Stimulated activated naive CD8-positive, alpha-beta T cell treated with anti-CD3 and anti-CD28 coated beads, Interleukin-15, Interleukin-2, amounts not matched to agents 100 ng/mL and 50 ng/mL, for 24 hours (primary cell): Measurements from ENCODE around the gene MAP3K12.

ENCODE experiments used
- H3K27ac Mint-ChIP-seq: one replicate; pipeline ENCODE4 v1.8.0; 2021; ENCODE audit warnings: mild to moderate bottlenecking, mixed read lengths
- H3K27me3 Mint-ChIP-seq: one replicate; pipeline ENCODE4 v1.8.0; 2021; ENCODE audit warnings: mixed read lengths
- H3K36me3 Mint-ChIP-seq: one replicate; pipeline ENCODE4 v1.8.0; 2021; ENCODE audit warnings: low read depth, mixed read lengths
- H3K4me1 Mint-ChIP-seq: one replicate; pipeline ENCODE4 v1.8.0; 2021; ENCODE audit warnings: low read depth, mixed read lengths
- H3K4me3 Mint-ChIP-seq: one replicate; pipeline ENCODE4 v1.8.0; 2021; ENCODE audit warnings: mild to moderate bottlenecking, mixed read lengths
- H3K9me3 Mint-ChIP-seq: one replicate; pipeline ENCODE4 v1.8.0; 2021; ENCODE audit warnings: mixed read lengths

Gene MAP3K12

DNA sequence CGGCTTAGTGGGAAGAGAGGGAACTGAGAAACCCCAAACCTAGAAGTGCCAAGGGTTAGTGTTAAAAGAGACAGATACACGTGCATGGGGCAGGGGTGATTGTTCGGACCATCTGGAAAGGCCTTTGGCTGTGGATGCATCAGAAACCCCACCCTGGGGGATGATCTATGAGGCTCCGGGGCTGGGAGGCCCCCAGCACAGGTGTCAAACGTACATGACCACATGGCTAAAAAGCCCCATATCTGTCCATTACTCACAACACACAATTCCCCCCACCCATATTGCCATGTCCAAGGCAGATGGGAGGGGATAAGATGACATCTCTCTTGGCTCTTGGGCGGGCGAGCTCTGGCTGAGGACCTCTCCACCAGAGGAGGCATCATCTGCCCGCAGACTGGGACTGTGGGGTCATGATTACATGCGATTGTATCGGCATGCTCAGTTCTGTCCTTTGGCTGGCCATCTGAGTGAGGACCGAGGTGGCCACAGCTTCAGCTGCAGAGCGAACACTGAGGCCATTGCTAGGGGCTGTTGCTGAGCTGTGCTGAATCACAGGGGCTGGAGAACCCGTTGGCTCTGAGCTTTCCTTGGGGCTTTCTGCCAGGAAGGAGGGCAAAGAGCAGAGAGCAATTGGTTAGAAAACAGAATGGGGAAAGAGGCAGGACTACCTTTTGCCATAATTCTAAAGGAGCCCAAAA is 17.6 kb upstream of the MAP3K12 start:
- Mint-ChIP-seq H3K9me3 (no peaks in the 10 kb centered on the region), H3K27ac (no peak overlapping the region), H3K27me3 (no peaks in the 10 kb centered on the region), H3K36me3 (peaks cover 39% of the 10 kb centered on the region), H3K4me3 (no peak overlapping the region), H3K4me1 (no peaks in the 10 kb centered on the region)

DNA sequence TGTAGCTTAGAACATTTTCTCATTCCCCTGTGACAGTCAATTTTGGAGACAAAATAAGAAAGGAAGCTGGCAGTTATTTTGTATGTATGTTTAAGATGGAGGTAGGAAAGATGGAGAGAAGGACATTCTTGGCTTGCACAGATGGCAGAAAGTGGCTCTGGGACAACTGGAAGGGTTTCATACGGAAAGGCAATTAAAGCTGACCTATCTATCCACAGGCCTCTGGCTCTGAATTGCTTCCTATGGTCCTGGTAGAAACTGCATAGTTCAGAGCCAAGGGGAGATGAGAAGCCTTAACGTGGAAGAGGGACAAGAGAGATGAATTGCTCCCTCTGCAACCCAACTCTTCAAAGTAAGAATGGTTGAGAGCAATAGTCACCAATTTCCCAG is 16.0 kb upstream of the MAP3K12 start:
- Mint-ChIP-seq H3K36me3 (peaks cover 26% of the 10 kb centered on the region), H3K4me1 (no peaks in the 10 kb centered on the region), H3K27ac (no peak overlapping the region), H3K4me3 (no peak overlapping the region), H3K9me3 (no peaks in the 10 kb centered on the region), H3K27me3 (no peaks in the 10 kb centered on the region)

DNA sequence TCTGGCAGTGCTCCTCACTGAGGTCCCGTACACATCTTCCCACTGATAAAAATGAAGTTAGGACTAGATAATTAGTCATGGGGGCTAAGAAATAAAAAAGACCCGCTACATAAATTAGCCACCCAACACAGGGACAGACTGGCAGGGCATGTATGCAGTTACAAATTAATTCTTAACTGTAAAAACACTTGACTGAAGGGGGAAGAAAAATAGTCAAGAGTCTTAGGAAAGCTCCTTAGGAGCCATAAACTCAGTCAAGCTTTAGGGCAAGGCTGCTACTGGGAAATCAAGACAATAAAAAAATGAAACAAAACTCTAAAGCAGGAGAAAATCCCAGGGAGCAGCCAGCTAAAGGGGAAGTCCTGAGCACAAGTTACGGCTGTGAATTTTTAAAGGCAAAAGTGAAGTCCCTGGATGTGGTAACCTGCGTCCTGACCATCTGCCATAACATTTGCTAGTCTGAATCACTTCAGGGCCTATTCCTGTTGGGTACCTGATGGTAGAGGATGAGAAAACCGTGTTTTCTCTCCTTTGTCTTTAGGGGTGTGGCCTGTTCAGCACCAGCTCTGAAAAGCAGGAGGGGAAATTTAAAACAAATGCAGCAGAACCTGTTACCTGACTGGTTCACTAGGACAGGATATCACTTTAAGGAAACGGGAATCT is 15.5 kb upstream of the MAP3K12 start:
- H3K27me3 Mint-ChIP-seq = no peaks in the 10 kb centered on the region
- H3K9me3 Mint-ChIP-seq = no peaks in the 10 kb centered on the region
- no peak overlapping the region for H3K27ac Mint-ChIP-seq
- no peaks in the 10 kb centered on the region for H3K4me1 Mint-ChIP-seq
- H3K36me3 Mint-ChIP-seq = peaks cover 21% of the 10 kb centered on the region
- H3K4me3 Mint-ChIP-seq = no peak overlapping the region

DNA sequence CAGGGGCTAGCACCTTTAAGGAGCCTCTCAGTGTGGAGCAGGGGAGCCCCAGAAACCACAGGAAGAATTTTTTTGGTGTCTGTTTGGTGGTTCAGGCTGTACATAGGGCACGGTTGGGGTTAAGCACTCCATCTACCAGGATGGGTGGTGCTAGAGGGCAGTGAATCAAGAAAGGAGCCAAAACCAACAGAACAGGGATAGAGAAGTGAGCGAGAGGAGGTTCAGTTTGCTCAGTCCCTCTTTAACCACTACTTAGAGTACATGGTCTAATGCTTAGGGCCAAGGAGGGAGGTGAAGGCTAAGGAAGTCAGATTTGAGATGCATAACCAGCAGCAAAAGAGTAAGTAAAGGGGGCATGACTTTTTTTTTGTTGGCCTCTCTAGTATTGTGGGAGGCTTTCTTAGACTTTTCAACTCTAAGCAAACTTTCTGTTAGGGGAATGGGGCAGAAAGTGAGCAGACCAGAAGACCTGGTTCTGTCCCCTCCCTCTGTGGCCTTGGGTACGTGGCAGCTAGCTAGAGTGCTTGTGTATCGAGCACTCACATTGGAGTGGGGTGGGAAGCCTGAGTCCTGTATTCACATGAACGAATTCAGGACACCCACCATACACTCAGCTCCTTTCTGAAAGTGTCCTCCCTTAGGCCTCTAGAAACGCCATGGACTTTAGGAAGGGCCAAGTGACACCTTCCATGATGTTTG is 14.6 kb upstream of the MAP3K12 start:
- Mint-ChIP-seq H3K4me3 (no peak overlapping the region), H3K36me3 (peaks cover 15% of the 10 kb centered on the region), H3K9me3 (no peaks in the 10 kb centered on the region), H3K4me1 (no peaks in the 10 kb centered on the region), H3K27me3 (no peaks in the 10 kb centered on the region), H3K27ac (no peak overlapping the region)

DNA sequence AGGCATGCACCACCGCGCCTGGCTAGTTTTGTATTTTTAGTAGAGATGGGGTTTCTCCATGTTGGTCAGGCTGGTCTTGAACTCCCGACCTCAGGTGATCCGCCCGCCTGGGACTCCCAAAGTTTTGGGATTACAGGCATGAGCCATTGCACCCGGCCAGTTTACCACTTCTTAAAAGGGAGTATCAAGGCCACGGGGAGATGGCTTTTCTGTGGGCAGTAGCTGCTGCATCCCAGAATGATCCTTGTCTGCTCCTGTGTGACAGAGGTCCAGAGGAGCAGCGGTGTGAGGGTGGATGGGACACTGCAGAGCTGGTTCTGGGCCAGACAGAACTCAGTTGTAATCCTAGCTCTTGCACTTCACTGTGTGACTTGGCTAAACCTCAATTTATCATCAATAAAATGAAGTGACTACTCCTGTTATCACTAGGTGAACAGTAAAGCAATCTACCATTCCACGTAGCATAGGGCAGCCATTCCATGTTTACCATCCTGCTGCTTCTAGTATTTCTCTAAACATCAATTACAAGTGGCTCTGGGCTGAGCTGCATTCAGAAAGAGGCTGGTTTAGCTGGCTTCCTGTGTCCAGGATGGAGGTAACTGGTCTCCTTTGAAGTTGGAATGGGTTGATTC is 11.0 kb upstream of the MAP3K12 start:
- peaks cover 11% of the 10 kb centered on the region for H3K36me3 Mint-ChIP-seq
- no peak overlapping the region for H3K4me3 Mint-ChIP-seq
- no peaks in the 10 kb centered on the region for H3K27me3 Mint-ChIP-seq
- peak overlapping the region; percentile 38 for H3K27ac Mint-ChIP-seq
- H3K4me1 Mint-ChIP-seq = peaks cover 5% of the 10 kb centered on the region
- H3K9me3 Mint-ChIP-seq = no peaks in the 10 kb centered on the region

DNA sequence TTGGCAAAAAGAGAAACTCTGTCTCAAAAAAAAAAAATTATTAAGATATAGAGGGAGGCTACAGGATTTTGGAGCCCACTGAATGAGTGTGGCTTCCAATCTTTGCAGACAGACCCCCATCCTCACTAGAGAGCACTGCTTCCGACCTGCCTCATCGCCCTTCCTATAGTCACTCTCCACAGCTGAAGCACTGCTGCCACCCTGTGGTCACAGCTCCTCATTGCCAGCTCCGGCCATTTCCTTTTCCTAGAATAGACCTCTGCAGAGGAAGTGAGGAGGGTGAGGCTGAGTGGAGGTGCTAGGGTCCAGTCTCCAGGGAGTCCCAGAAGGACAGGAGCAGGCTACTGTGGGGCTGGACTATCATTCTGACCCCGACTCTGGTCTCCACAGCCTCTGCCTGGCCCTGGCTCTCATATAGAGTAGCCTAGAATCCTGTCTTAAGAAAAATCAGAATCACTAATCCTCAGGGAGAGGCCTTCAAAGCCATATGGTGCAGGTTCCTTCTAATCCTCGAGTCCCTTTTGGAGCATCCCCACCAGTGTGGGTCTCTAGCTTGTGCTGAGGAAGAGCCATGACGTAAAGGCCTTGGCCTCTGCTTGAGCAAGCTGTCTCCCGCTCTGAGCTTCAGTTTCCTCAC is 9.4 kb upstream of the MAP3K12 start:
- Mint-ChIP-seq H3K36me3 (peaks cover 13% of the 10 kb centered on the region), H3K9me3 (no peaks in the 10 kb centered on the region), H3K4me3 (no peak overlapping the region), H3K27ac (peak overlapping the region; percentile 26), H3K27me3 (no peaks in the 10 kb centered on the region), H3K4me1 (peaks cover 5% of the 10 kb centered on the region)

DNA sequence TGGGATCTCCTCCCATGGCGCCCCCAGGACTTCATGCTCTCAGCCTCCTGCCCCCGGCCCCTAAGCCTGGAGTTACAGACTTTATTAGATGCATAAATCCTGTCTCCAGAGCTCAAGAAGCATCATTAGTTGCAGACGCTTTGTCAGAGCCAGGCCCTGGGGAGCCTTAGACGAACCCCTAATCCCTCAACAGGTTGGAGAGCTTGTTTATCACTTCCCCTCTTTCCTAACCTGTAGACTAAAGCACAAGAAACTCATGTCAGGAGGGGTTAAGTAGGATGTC is 8.3 kb upstream of the MAP3K12 start:
- H3K4me1 Mint-ChIP-seq = peaks cover 13% of the 10 kb centered on the region
- H3K36me3 Mint-ChIP-seq = peaks cover 13% of the 10 kb centered on the region
- no peaks in the 10 kb centered on the region for H3K27me3 Mint-ChIP-seq
- H3K4me3 Mint-ChIP-seq = no peak overlapping the region
- no peaks in the 10 kb centered on the region for H3K9me3 Mint-ChIP-seq
- no peak overlapping the region for H3K27ac Mint-ChIP-seq

DNA sequence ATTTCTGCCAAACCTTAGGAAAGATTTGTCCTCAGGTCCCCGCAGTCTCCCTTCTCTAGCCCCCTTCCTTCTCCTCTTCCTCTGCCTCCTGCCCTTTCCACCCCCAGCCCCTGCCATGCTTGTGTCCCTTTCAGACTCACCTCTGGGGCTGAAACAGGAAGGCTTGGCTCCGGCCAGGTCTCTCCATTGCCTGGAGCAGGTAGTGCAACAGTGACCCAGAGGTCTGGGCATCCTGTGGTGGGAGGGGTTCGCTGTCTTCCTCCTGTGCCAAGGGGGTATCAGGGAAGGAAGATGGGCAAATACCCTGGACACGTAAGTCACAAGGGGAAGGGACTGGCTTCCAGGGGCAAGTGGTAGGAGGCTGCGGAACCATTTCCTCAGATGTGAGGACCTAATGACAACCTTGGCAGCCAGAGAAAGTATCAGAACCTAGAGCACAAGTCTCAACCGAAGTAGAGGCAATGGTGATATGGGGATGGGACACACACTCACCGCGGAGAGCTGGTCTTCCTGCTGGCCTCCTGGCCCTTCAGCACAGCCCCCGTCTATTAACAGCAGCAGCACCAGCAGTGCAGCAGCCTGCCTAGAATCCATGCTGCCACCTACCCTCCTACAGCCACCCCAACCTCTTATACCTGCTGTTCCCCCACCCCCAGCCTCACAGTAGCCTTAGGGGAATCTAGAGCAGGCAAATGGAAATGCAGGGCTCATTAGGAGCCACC is 7.8 kb upstream of the MAP3K12 start, which contains the start of gene NPFF:
Gene NPFF (minus strand): TSS at position 604 of the 722 bp plus-strand sequence. CDS start 10 bp downstream, at position 594.
- peaks cover 13% of the 10 kb centered on the region for H3K36me3 Mint-ChIP-seq
- no peaks in the 10 kb centered on the region for H3K27me3 Mint-ChIP-seq
- H3K27ac Mint-ChIP-seq = no peak within 1 kb of the TSS
- no peaks in the 10 kb centered on the region for H3K9me3 Mint-ChIP-seq
- peaks cover 17% of the 10 kb centered on the region for H3K4me1 Mint-ChIP-seq
- no peak within 1 kb of the TSS for H3K4me3 Mint-ChIP-seq

DNA sequence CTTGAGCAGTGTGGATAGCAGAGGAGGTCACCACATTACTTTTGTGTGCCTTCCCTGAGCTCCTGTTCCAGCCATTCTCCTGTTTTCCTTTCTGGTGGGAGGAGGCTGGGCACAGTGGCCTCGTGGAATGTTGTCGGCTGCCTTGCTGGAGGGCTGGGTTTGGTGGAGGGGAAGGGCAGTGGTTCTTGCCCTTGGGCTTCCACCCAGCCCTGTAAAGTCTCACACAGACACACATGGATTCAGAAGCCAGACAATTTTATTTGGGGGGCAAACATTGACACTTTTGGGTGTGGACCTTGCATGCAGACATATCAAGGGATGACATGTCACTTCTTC is 7.2 kb upstream of the MAP3K12 start:
- Mint-ChIP-seq H3K9me3 (no peaks in the 10 kb centered on the region), H3K4me1 (peaks cover 23% of the 10 kb centered on the region), H3K4me3 (no peak overlapping the region), H3K27me3 (no peaks in the 10 kb centered on the region), H3K36me3 (peaks cover 13% of the 10 kb centered on the region), H3K27ac (no peak overlapping the region)

DNA sequence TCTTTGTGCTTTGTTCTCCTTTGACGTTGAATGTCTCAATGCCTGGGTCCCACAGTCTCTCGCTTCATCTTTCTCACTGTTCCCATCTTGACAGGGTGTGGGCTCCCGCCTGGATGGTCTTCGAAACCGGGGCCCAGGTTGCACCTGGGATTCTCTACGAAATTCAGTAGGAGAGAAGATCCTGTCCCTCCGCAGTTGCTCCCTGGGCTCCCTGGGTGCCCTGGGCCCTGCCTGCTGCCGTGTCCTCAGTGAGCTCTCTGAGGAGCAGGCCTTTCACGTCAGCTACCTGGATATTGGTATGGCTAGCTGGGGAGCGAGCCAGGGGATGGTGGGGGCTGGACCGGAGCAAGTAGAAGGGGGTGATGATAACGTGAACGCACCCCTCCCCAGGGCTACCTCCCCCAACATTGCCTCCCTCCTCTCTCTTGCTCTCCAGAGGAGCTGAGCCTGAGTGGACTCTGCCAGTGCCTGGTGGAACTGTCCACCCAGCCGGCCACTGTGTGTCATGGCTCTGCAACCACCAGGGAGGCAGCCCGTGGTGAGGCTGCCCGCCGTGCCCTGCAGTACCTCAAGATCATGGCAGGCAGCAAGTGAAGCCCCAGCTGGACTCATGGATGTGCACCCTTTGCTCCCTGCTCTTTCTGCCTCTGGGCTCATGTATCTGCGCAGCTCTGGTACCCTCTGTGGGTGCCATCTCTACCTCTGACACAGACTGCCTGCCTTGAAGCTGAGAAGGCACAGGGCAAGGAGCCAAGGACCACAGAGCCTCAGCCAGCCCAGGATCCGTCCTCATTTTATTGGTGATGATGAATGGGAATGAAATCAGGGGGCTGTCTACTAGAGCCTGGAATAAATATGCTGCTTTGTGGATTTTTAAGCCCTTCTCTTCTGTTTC is 6.5 kb upstream of the MAP3K12 start:
- peaks cover 24% of the 10 kb centered on the region for H3K4me1 Mint-ChIP-seq
- H3K36me3 Mint-ChIP-seq = peaks cover 13% of the 10 kb centered on the region
- no peaks in the 10 kb centered on the region for H3K9me3 Mint-ChIP-seq
- no peaks in the 10 kb centered on the region for H3K27me3 Mint-ChIP-seq
- H3K4me3 Mint-ChIP-seq = no peak overlapping the region
- no peak overlapping the region for H3K27ac Mint-ChIP-seq

DNA sequence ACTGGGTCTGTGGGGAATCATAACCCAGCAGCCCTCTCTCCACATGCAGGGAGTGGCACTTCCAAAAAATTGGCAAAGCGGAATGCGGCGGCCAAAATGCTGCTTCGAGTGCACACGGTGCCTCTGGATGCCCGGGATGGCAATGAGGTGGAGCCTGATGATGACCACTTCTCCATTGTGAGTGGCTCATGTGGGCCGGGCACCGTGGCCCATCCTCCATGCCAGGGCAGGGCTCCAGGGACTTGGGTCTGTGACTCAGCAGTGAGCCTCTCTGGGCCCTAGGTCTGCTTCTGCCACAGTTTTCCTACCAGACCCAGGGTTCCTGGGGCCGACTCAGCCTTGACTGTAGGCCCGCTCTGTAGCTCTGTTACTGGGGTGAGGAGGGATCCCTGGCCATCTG is 5.8 kb upstream of the MAP3K12 start:
- H3K27me3 Mint-ChIP-seq = no peaks in the 10 kb centered on the region
- no peaks in the 10 kb centered on the region for H3K9me3 Mint-ChIP-seq
- H3K36me3 Mint-ChIP-seq = peaks cover 13% of the 10 kb centered on the region
- H3K4me3 Mint-ChIP-seq = no peak overlapping the region
- H3K4me1 Mint-ChIP-seq = peaks cover 26% of the 10 kb centered on the region
- no peak overlapping the region for H3K27ac Mint-ChIP-seq

DNA sequence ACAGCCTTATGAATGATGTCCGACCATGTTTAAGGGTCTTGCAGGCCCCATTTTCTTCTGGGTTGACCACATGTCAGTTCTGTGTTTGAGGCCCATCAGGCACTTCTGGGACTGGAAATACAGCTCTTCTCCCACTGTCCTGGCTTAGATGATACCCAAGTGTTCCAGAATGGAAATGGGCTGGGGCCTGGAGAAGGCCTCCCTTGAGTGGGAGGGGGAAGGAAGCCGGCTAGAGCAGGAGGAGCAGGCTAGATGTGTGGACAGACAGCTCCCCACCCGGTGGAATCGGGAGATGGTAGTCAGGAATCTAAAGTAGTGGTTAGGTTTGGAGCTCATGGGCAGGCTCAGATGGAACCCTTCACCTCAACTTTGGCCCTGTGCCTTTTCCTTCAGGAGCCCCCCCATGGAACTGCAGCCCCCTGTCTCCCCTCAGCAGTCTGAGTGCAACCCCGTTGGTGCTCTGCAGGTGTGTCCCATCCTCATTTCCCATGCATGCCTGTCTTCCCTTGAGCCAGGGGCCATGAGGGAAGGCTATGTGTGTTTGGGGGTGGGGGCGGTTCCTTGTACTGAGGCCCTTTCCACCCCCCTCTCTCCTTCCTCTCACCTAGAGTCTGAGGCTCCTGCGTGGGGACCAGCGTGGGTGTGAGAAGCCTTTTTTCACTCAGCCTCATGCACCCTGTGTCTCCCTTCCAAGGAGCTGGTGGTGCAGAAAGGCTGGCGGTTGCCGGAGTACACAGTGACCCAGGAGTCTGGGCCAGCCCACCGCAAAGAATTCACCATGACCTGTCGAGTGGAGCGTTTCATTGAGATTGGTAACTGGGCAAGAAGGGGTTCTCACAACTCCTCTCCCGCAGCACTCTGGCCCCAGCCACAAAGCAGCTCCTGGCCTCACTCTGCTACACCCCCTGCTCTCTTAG is 5.0 kb upstream of the MAP3K12 start:
- peaks cover 30% of the 10 kb centered on the region for H3K4me1 Mint-ChIP-seq
- H3K4me3 Mint-ChIP-seq = no peak overlapping the region
- no peaks in the 10 kb centered on the region for H3K27me3 Mint-ChIP-seq
- H3K36me3 Mint-ChIP-seq = peaks cover 13% of the 10 kb centered on the region
- H3K9me3 Mint-ChIP-seq = no peaks in the 10 kb centered on the region
- H3K27ac Mint-ChIP-seq = no peak overlapping the region
